22Rv1 (cell line): ENCODE measurements around the gene SSR2.

Experiments used
- CTCF ChIP-seq: fragments of 450-650 bp; IDR thresholded peaks from 2 replicates; pipeline ENCODE4 v1.5.1; 2017; ENCODE audit warnings: mild to moderate bottlenecking
- ZFX ChIP-seq: fragments of 450-650 bp; IDR thresholded peaks from 2 replicates; pipeline ENCODE4 v1.6.1; 2017; ENCODE audit warnings: antibody characterized with exemption, borderline replicate concordance

GRCh38 chr1:156024801-156025200, 4.0 kb upstream of the SSR2 start:
- TF ChIP-seq CTCF (no peak), ZFX (no peak)
